Gastroesophageal sphincter (tissue), 3 donors: Measurements from ENCODE around the gene GNB5.

ENCODE experiments used
- CTCF ChIP-seq, 4 experiments: fragments of 200-600 bp in 2 of 4; fragments of 450-650 bp in 2 of 4; sonication (generic) in 1 of 4; IDR thresholded peaks; one replicate each; pipeline ENCODE4 v1.5.1; 2017 to 2019; ENCODE audit warnings: antibody characterized with exemption in 4 of 4, mild to moderate bottlenecking in 2 of 4, moderate library complexity in 2 of 4
- POLR2A ChIP-seq, 2 donors: fragments of 450-650 bp; IDR thresholded peaks; one replicate each; pipeline ENCODE4 v1.6.1; 2017; ENCODE audit warnings: antibody characterized with exemption in 2 of 2, mild to moderate bottlenecking in 2 of 2, moderate library complexity in 1 of 2

- TF ChIP-seq POLR2A (IDR thresholded peaks at IDR 0.05), result peak; percentile 45 to 50
- TF ChIP-seq CTCF (IDR thresholded peaks at IDR 0.05), result peak in 3 of 4 experiments; percentile 8 to 29 (median 27)
Observed at GRCh38 chr15:52179278-52180195, 11.7 kb downstream of the GNB5 start.
